GM12872 (cell line): Measurements from ENCODE around the gene MVK.

Source experiments
- TF ChIP-seq, protein P1 (sequence below): IDR thresholded peaks from 3 replicates; pipeline ENCODE4 v1.5.1; 2011; ENCODE audit warnings: low read depth, mild to moderate bottlenecking, low read length, moderate library complexity; ENCODE audit not compliant: insufficient read depth

Gene MVK

DNA sequence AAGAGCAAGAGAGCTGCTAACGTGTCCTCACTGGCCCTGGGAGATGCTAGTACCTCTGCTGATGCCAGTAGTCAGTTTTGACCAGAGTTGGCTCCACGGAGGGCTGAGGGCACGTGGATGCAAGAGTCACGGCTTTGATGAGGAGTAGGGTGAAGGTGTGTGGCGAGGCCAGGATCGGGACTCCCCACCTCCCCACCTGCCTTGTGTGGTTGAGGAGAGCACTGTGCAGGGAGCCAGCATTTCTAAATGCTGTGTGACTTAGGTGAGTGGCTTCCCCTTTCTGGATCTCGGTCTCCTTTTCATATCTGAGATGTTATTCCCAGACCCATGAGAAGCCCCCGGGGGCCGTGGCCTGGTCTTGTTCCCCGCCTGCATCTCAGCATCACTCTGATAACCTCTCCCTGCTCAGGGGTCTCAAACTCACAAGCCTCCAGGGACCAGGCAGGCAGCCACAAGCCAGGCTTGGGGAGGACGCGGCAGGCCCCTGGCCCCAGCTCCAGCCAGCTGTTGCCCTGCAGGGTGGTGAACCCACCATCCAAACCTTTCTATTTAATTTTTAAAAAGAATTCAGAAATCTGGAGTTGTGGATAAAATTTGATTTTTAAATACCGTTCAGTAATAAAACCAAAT, 32.1 kb downstream of the MVK start:
- TF ChIP-seq, protein P1, sequence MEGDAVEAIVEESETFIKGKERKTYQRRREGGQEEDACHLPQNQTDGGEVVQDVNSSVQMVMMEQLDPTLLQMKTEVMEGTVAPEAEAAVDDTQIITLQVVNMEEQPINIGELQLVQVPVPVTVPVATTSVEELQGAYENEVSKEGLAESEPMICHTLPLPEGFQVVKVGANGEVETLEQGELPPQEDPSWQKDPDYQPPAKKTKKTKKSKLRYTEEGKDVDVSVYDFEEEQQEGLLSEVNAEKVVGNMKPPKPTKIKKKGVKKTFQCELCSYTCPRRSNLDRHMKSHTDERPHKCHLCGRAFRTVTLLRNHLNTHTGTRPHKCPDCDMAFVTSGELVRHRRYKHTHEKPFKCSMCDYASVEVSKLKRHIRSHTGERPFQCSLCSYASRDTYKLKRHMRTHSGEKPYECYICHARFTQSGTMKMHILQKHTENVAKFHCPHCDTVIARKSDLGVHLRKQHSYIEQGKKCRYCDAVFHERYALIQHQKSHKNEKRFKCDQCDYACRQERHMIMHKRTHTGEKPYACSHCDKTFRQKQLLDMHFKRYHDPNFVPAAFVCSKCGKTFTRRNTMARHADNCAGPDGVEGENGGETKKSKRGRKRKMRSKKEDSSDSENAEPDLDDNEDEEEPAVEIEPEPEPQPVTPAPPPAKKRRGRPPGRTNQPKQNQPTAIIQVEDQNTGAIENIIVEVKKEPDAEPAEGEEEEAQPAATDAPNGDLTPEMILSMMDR, result no peak

DNA sequence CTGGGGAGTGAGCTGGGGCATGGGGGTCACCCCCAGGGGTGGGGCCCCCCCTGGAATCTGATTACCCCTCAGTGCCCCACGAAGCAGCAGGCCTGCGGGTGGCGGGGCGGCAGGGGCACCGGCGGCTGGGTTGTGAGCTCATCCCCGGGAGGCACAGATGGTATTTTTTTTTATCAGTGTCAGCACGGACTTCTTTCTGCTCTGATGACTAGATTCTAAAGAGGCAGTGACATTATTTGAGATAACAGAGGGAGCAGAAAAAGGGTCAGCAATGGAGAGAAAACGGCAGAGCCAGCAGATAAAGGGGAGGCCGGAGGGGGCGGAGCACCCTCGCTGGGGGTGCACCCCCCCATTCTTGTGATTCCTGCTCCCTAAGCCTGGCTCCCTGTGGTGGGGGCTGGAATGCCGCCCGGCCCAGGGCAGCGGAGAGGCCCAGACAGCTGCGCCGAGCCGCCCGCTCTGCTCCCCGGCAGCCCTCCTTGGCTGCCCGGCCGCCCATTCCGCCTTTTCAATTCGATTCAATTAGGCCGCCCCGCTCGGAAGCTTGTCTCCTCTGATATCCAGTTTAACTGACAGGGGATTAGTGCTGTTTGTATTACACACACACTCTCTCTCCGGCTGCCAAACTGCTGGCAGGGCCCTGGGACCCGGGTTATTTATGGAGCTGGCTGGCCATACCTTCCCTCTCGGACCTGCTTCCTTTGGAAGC, 32.9 kb downstream of the MVK start:
- TF ChIP-seq, protein P1, result no peak

DNA sequence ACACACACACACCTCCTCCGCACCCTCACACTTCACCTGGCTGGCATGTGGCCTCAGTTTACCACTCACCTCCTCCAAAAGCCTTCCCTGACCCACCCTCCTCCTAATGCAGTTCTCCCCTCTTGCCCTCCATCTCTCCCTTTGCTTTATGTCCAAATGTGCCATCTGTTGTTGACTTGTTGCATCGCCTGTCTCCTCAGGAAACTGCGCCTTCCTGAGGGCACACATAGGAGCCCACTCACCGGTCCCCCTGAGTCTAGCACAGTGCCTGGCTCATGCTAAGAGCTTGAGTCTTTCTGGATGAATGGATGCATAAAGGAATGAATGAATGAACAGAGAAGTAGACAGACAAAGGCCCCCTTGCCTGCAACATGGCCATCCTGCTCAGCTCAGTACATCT, 34.0 kb downstream of the MVK start:
- TF ChIP-seq, protein P1, result no peak

GRCh38 chr12:109608270-109608669, 34.7 kb downstream of the MVK start:
- TF ChIP-seq, protein P1, result no peak

- TF ChIP-seq, protein P1, result no peak
Measured at GRCh38 chr12:109608793-109609192, 35.2 kb downstream of the MVK start.

DNA sequence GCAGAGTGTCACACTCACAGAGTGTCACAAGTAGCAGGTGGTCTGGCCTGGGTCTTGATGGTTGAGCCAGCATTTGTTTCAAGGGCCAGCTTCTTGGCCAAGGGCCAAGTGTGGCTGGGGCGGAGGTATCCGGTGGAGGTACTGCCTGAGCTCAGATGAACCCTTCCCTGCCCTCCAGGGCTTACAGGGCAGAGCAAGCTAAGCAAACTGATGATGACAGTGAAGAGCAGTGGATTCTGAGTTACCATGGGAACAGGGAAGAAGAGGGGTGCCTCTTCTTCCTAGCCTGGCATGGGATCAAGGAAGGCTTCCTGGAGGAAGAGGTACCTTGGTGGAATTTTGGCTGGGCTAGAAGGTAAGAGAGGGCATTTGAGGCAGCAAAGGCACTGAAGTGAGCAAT, 35.7 kb downstream of the MVK start:
- TF ChIP-seq, protein P1, result no peak

DNA sequence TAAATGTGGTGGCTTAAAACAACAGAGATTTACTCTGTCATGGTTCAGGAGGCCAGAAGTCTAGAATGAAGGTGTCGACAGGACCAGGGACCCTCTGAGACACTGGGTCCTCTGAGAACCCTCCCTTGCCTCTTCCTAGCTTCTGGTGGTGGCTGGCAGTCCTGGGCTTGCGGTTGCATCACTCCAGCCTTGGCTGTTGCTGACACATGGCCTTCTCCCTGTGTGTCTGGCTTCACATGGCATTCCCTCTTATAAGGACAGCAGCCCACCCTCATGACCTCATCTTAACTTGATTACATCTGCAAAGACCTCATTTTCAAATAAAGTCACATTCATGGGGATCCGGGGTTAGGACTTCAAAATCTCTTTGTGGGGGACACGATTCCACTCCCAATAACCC, 36.9 kb downstream of the MVK start:
- TF ChIP-seq, protein P1, result no peak
